ENCODE results near the gene ODAD4. TPM values are rescaled to one million over a fixed set of nuclear protein-coding genes. Genes with fewer than 3 reads are reported as not detected.
A peak's percentile ranks its signal among the peaks of the same experiment; 100 is the strongest.

ODAD4 gene
- total RNA-seq, 1 donor from 2014 or later: 6.3 TPM

- no peak for DNase-seq (ENCODE audit: low spot score, unreplicated experiment)
- H3K36me3 Mint-ChIP-seq (ENCODE audit: insufficient read depth): peaks cover 1% of the 10 kb centered on the region
- no peak overlapping the region for H3K27ac Mint-ChIP-seq
- no peak for TF ChIP-seq CTCF (IDR thresholded peaks at IDR 0.05; ENCODE audit: unreplicated experiment)
- no peaks in the 10 kb centered on the region for H3K27me3 Mint-ChIP-seq
- peaks cover 6% of the 10 kb centered on the region for H3K4me1 Mint-ChIP-seq (ENCODE audit: low read depth)
- H3K4me3 Mint-ChIP-seq (ENCODE audit: low read depth): no peak overlapping the region
- H3K9me3 Mint-ChIP-seq (ENCODE audit: low read depth): no peaks in the 10 kb centered on the region
Observed at GRCh38 chr17:41956522-41956921, 26.1 kb downstream of the ODAD4 start.

- H3K9me3 Mint-ChIP-seq (ENCODE audit: low read depth): no peaks in the 10 kb centered on the region
- no peak for TF ChIP-seq CTCF (IDR thresholded peaks at IDR 0.05; ENCODE audit: unreplicated experiment)
- H3K27ac Mint-ChIP-seq: no peak overlapping the region
- H3K4me3 Mint-ChIP-seq (ENCODE audit: low read depth): no peak overlapping the region
- peaks cover 1% of the 10 kb centered on the region for H3K36me3 Mint-ChIP-seq (ENCODE audit: insufficient read depth)
- DNase-seq (ENCODE audit: low spot score, unreplicated experiment): no peak
- no peaks in the 10 kb centered on the region for H3K27me3 Mint-ChIP-seq
- peaks cover 9% of the 10 kb centered on the region for H3K4me1 Mint-ChIP-seq (ENCODE audit: low read depth)
Observed at GRCh38 chr17:41957031-41957868, 26.8 kb downstream of the ODAD4 start.

- DNase-seq (ENCODE audit: low spot score, unreplicated experiment): no peak
- no peaks in the 10 kb centered on the region for H3K9me3 Mint-ChIP-seq (ENCODE audit: low read depth)
- peaks cover 11% of the 10 kb centered on the region for H3K4me1 Mint-ChIP-seq (ENCODE audit: low read depth)
- H3K27ac Mint-ChIP-seq: no peak overlapping the region
- no peaks in the 10 kb centered on the region for H3K27me3 Mint-ChIP-seq
- H3K4me3 Mint-ChIP-seq (ENCODE audit: low read depth): no peak overlapping the region
- no peak for TF ChIP-seq CTCF (IDR thresholded peaks at IDR 0.05; ENCODE audit: unreplicated experiment)
- peaks cover 1% of the 10 kb centered on the region for H3K36me3 Mint-ChIP-seq (ENCODE audit: insufficient read depth)
Observed at GRCh38 chr17:41957869-41958439, 27.5 kb downstream of the ODAD4 start.

GRCh38 chr17:41959030-41959335 lies 28.6 kb downstream of the ODAD4 start:
- TF ChIP-seq CTCF (IDR thresholded peaks at IDR 0.05; ENCODE audit: unreplicated experiment): no peak
- Mint-ChIP-seq H3K36me3 (ENCODE audit: insufficient read depth) (peaks cover 1% of the 10 kb centered on the region), H3K4me1 (ENCODE audit: low read depth) (peaks cover 11% of the 10 kb centered on the region), H3K27me3 (no peaks in the 10 kb centered on the region), H3K4me3 (ENCODE audit: low read depth) (no peak overlapping the region), H3K27ac (no peak overlapping the region), H3K9me3 (ENCODE audit: low read depth) (no peaks in the 10 kb centered on the region)
- DNase-seq (ENCODE audit: low spot score, unreplicated experiment): no peak

- Mint-ChIP-seq H3K4me3 (ENCODE audit: low read depth) (no peak overlapping the region), H3K9me3 (ENCODE audit: low read depth) (no peaks in the 10 kb centered on the region), H3K27ac (peak overlapping the region; percentile 82), H3K4me1 (ENCODE audit: low read depth) (peaks cover 11% of the 10 kb centered on the region), H3K27me3 (no peaks in the 10 kb centered on the region), H3K36me3 (ENCODE audit: insufficient read depth) (peaks cover 1% of the 10 kb centered on the region)
- TF ChIP-seq CTCF (IDR thresholded peaks at IDR 0.05; ENCODE audit: unreplicated experiment): peak; percentile 52
- DNase-seq (ENCODE audit: low spot score, unreplicated experiment): no peak
Observed at GRCh38 chr17:41959336-41960095, 29.1 kb downstream of the ODAD4 start.
